Smooth muscle cell (in vitro differentiated cells): Measurements from ENCODE around the gene DKKL1. TPM values are rescaled to one million over a fixed set of nuclear protein-coding genes. Genes with fewer than 3 reads are reported as not detected.

Experiments
- DNase-seq: peaks from one replicate; lab custom pipeline; 2025; ENCODE audit not compliant: unreplicated experiment; lab: John Stamatoyannopoulos, UW
- H2AFZ ChIP-seq: fragments of 200-600 bp; sonication (generic); 2 replicates; pipeline ENCODE4 v1.6.0; 2016; ENCODE audit warnings: antibody characterized with exemption, low read depth, mild to moderate bottlenecking
- H3F3A ChIP-seq: fragments of 200-600 bp; sonication (generic); 2 replicates; pipeline ENCODE4 v1.6.0; 2017; ENCODE audit warnings: antibody characterized with exemption, low read depth
- H3K27ac ChIP-seq: fragments of 200-600 bp; sonication (generic); 2 replicates; pipeline ENCODE4 v1.5.1; 2016; ENCODE audit warnings: low read depth, mild to moderate bottlenecking
- H3K27me3 ChIP-seq: fragments of 200-600 bp; sonication (generic); 2 replicates; pipeline ENCODE4 v1.6.1; 2016; ENCODE audit warnings: low read depth, mild to moderate bottlenecking
- H3K36me3 ChIP-seq: fragments of 200-600 bp; sonication (generic); 2 replicates; pipeline ENCODE4 v1.5.1; 2016; ENCODE audit warnings: low read depth
- H3K4me1 ChIP-seq: fragments of 200-600 bp; sonication (generic); 2 replicates; pipeline ENCODE4 v1.5.1; 2016; ENCODE audit warnings: low read depth
- H3K4me2 ChIP-seq: fragments of 200-600 bp; sonication (generic); 2 replicates; pipeline ENCODE4 v1.6.0; 2016; ENCODE audit warnings: mild to moderate bottlenecking
- H3K4me3 ChIP-seq: fragments of 200-600 bp; sonication (generic); 2 replicates; pipeline ENCODE4 v1.5.1; 2016; ENCODE audit warnings: mild to moderate bottlenecking
- H3K79me2 ChIP-seq: fragments of 200-600 bp; sonication (generic); 2 replicates; pipeline ENCODE4 v1.6.0; 2016; ENCODE audit warnings: low read depth, mild to moderate bottlenecking
- H3K9ac ChIP-seq: fragments of 200-600 bp; sonication (generic); 2 replicates; pipeline ENCODE4 v1.6.0; 2016; ENCODE audit warnings: low read depth
- H3K9me3 ChIP-seq: fragments of 200-600 bp; sonication (generic); replicated peaks from 2 replicates; pipeline ENCODE4 v1.5.1; 2016; ENCODE audit warnings: low read depth
- H4K20me1 ChIP-seq: fragments of 200-600 bp; sonication (generic); 2 replicates; pipeline ENCODE4 v1.6.0; 2016; ENCODE audit warnings: low read depth
- CTCF ChIP-seq: fragments of 200-600 bp; sonication (generic); IDR thresholded peaks from 2 replicates; pipeline ENCODE4 v1.5.1; 2017; ENCODE audit warnings: borderline replicate concordance, mild to moderate bottlenecking, antibody characterized with exemption; ENCODE audit not compliant: insufficient read depth, poor library complexity, severe bottlenecking
- WGBS: methylation state at CpG from one replicate; pipeline ENCODE4 v1.1.7; 2016; ENCODE audit warnings: low lambda C conversion rate; 5-methylcytosine and 5-hydroxymethylcytosine counted together
- polyA plus RNA-seq: library from polyadenylated mRNA; unstranded; fragments of >200 nt; fragmentation: Nextera tagmentation; extraction: Ambion mirVana; gene quantifications from 2 replicates; pipeline ENCODE4 v1.2.1, GENCODE V29; 2016
- total RNA-seq: library from RNA; depleted of rRNA; stranded (reverse); fragments of >200 nt; gene quantifications from 2 replicates; pipeline ENCODE4 v1.2.3, GENCODE V29; 2014

Gene DKKL1
- total and polyA plus RNA-seq, 2 experiments from 2014 or later, result 2.3 to 2.8 TPM

GRCh38 chr19:49383599-49383998 lies 19.9 kb downstream of the DKKL1 start:
- Histone ChIP-seq H3F3A (no peaks in the 10 kb centered on the region), H3K4me2 (no peak overlapping the region), H3K79me2 (no peaks in the 10 kb centered on the region), H3K36me3 (no peaks in the 10 kb centered on the region), H3K4me1 (no peaks in the 10 kb centered on the region), H3K27me3 (no peaks in the 10 kb centered on the region), H2AFZ (no peak overlapping the region), H3K4me3 (no peak overlapping the region), H3K9me3 (no peaks in the 10 kb centered on the region), H3K9ac (no peak overlapping the region), H4K20me1 (no peaks in the 10 kb centered on the region), H3K27ac (no peak overlapping the region)
- TF ChIP-seq CTCF, result no peak
- no peak for DNase-seq
- WGBS, result 89% methylated on average over 1 of the region's 1 CpG

- no peak for DNase-seq
- H3K36me3 ChIP-seq, result no peaks in the 10 kb centered on the region
- H3K4me1 ChIP-seq, result no peaks in the 10 kb centered on the region
- H2AFZ ChIP-seq, result no peak within 1 kb of the TSS
- no peak within 1 kb of the TSS for H3K4me3 ChIP-seq
- no peak within 1 kb of the TSS for H3K9ac ChIP-seq
- TF ChIP-seq CTCF, result no peak
- H3K79me2 ChIP-seq, result no peaks in the 10 kb centered on the region
- H3K4me2 ChIP-seq, result no peak within 1 kb of the TSS
- 86% methylated on average over 40 of the region's 40 CpGs for WGBS
- no peaks in the 10 kb centered on the region for H3F3A ChIP-seq
- H4K20me1 ChIP-seq, result no peaks in the 10 kb centered on the region
- no peaks in the 10 kb centered on the region for H3K27me3 ChIP-seq
- H3K9me3 ChIP-seq, result no peaks in the 10 kb centered on the region
- H3K27ac ChIP-seq, result no peak within 1 kb of the TSS
Measured at GRCh38 chr19:49387936-49388372, 24.3 kb downstream of the DKKL1 start, which contains the start of gene KASH5. Gene KASH5, plus strand, starts transcription at chr19:49388249. Its CDS starts 2,635 bp downstream, at chr19:49390884.

GRCh38 chr19:49389406-49389805 lies 25.7 kb downstream of the DKKL1 start:
- Histone ChIP-seq H3K27me3 (peaks cover 9% of the 10 kb centered on the region), H3K9me3 (no peaks in the 10 kb centered on the region), H3K79me2 (no peaks in the 10 kb centered on the region), H3K36me3 (no peaks in the 10 kb centered on the region), H2AFZ (no peak overlapping the region), H4K20me1 (no peaks in the 10 kb centered on the region), H3K4me2 (no peak overlapping the region), H3F3A (no peaks in the 10 kb centered on the region), H3K9ac (no peak overlapping the region), H3K27ac (no peak overlapping the region), H3K4me3 (no peak overlapping the region), H3K4me1 (no peaks in the 10 kb centered on the region)
- no peak for TF ChIP-seq CTCF
- WGBS, result 90% methylated on average over 20 of the region's 20 CpGs
- no peak for DNase-seq
